GM23338 (cell line): ENCODE data around the gene NME3. TPM values are rescaled to one million over a fixed set of nuclear protein-coding genes. Genes with fewer than 3 reads are reported as not detected.

Experiments used
- ATAC-seq: fragments of 200-7000 bp; cut with Tn5 transposase; 3 replicates; pipeline ENCODE4 v1.9.1; 2020
- DNase-seq: peaks from one replicate; pipeline ENCODE4 v3.0.0-alpha.2; 2015; ENCODE audit warnings: low spot score
- H2AFZ ChIP-seq: fragments of 200-600 bp; sonication (generic); 2 replicates; pipeline ENCODE4 v1.8.0; 2016; ENCODE audit warnings: antibody characterized with exemption, mild to moderate bottlenecking, moderate library complexity
- H3F3A ChIP-seq: fragments of 200-600 bp; sonication (generic); replicated peaks from 2 replicates; pipeline ENCODE4 v1.8.0; 2017; ENCODE audit warnings: antibody characterized with exemption, mixed run types, low read depth
- H3K27ac ChIP-seq: fragments of 200-600 bp; sonication (generic); 2 replicates; pipeline ENCODE4 v1.6.1; 2016; ENCODE audit warnings: low read depth
- H3K27me3 ChIP-seq: fragments of 200-600 bp; sonication (generic); 2 replicates; pipeline ENCODE4 v1.8.0; 2016; ENCODE audit warnings: mild to moderate bottlenecking, mixed run types, moderate library complexity; ENCODE audit not compliant: insufficient read depth
- H3K36me3 ChIP-seq: fragments of 200-600 bp; sonication (generic); 2 replicates; pipeline ENCODE4 v1.8.0; 2016; ENCODE audit warnings: mild to moderate bottlenecking; ENCODE audit not compliant: insufficient read depth
- H3K4me1 ChIP-seq: fragments of 200-600 bp; sonication (generic); 2 replicates; pipeline ENCODE4 v1.8.0; 2016; ENCODE audit warnings: mild to moderate bottlenecking, moderate library complexity; ENCODE audit not compliant: insufficient read depth
- H3K4me2 ChIP-seq: fragments of 200-600 bp; sonication (generic); 2 replicates; pipeline ENCODE4 v1.7.1; 2017; ENCODE audit warnings: mixed run types
- H3K4me3 ChIP-seq: fragments of 200-600 bp; sonication (generic); 2 replicates; pipeline ENCODE4 v1.6.1; 2016; ENCODE audit warnings: mixed run types
- H3K79me2 ChIP-seq: fragments of 200-600 bp; sonication (generic); replicated peaks from 2 replicates; pipeline ENCODE4 v1.8.0; 2017; ENCODE audit warnings: mild to moderate bottlenecking; ENCODE audit not compliant: insufficient read depth
- H3K9me2 ChIP-seq: fragments of 200-600 bp; sonication (generic); 2 replicates; pipeline ENCODE4 v1.8.0; 2017; ENCODE audit not compliant: insufficient read depth
- H4K20me1 ChIP-seq: fragments of 200-600 bp; sonication (generic); replicated peaks from 2 replicates; pipeline ENCODE4 v1.8.0; 2017; ENCODE audit warnings: mild to moderate bottlenecking; ENCODE audit not compliant: insufficient read depth
- H3K27ac Mint-ChIP-seq: 2 replicates; pipeline ENCODE4 v1.8.0; 2020; ENCODE audit warnings: inconsistent platforms, mild to moderate bottlenecking, moderate library complexity, mixed read lengths
- H3K27me3 Mint-ChIP-seq: 3 replicates; pipeline ENCODE4 v1.8.0; 2022; ENCODE audit warnings: low read depth, mild to moderate bottlenecking, moderate library complexity, mixed read lengths, inconsistent platforms; ENCODE audit not compliant: insufficient read depth, poor library complexity
- H3K36me3 Mint-ChIP-seq: 3 replicates; pipeline ENCODE4 v1.8.0; 2021; ENCODE audit warnings: low read depth, mild to moderate bottlenecking, inconsistent platforms, moderate library complexity, mixed read lengths
- H3K4me1 Mint-ChIP-seq: 3 replicates; pipeline ENCODE4 v1.8.0; 2020; ENCODE audit warnings: mild to moderate bottlenecking, inconsistent platforms, mixed read lengths
- H3K4me3 Mint-ChIP-seq: 3 replicates; pipeline ENCODE4 v1.8.0; 2021; ENCODE audit warnings: moderate library complexity, mild to moderate bottlenecking, inconsistent platforms, mixed read lengths
- H3K9me3 Mint-ChIP-seq: 3 replicates; pipeline ENCODE4 v1.8.0; 2020; ENCODE audit warnings: moderate library complexity, mild to moderate bottlenecking, inconsistent platforms, mixed read lengths
- CREB1 ChIP-seq: fragments of 250-450 bp; sonication (Bioruptor Pico); IDR thresholded peaks from 2 replicates; pipeline ENCODE4 v1.5.0; 2020; ENCODE audit warnings: low read depth, mild to moderate bottlenecking, moderate library complexity
- ETS1 ChIP-seq: IDR thresholded peaks from 2 replicates; pipeline ENCODE4 v1.6.1; 2016; ENCODE audit warnings: antibody characterized with exemption
- EZH2 ChIP-seq: fragments of 200-600 bp; sonication (generic); IDR thresholded peaks from one replicate; pipeline ENCODE4 v1.8.0; 2017; ENCODE audit warnings: antibody characterized with exemption, mild to moderate bottlenecking, low read depth; ENCODE audit not compliant: unreplicated experiment
- EZH2phosphoT487 ChIP-seq: fragments of 200-600 bp; sonication (generic); IDR thresholded peaks from one replicate; pipeline ENCODE4 v1.8.1; 2018; ENCODE audit warnings: antibody characterized with exemption; ENCODE audit not compliant: unreplicated experiment
- POLR2AphosphoS5 ChIP-seq: IDR thresholded peaks from 2 replicates; pipeline ENCODE4 v1.6.1; 2016; ENCODE audit warnings: antibody characterized with exemption, low read depth
- REST ChIP-seq: IDR thresholded peaks from one replicate; pipeline ENCODE4 v1.6.1; 2018; ENCODE audit warnings: antibody characterized with exemption; ENCODE audit not compliant: unreplicated experiment
- ZNF114 ChIP-seq: fragments of 250-450 bp; sonication (Bioruptor Pico); IDR thresholded peaks from 2 replicates; pipeline ENCODE4 v1.5.0; 2020; ENCODE audit warnings: mild to moderate bottlenecking, moderate library complexity
- polyA plus RNA-seq: library from polyadenylated mRNA; unstranded; fragments of >200 nt; fragmentation: Nextera tagmentation; extraction: Ambion mirVana; gene quantifications from 2 replicates; pipeline ENCODE4 v1.2.1, GENCODE V29; 2016
- total RNA-seq: library from RNA; depleted of rRNA; stranded (reverse); fragments of >200 nt; shearing (Covaris generic); gene quantifications from 2 replicates; pipeline ENCODE4 v1.2.3, GENCODE V29; 2014
- TF ChIP-seq, protein P1 (sequence below), 2 experiments: fragments of 200-600 bp in 1 of 2; sonication (generic) in 1 of 2; conservative IDR thresholded peaks; 2 replicates each; pipeline versions ENCODE4 v1.5.1 to v1.6.1; 2016 to 2017; ENCODE audit warnings: antibody characterized with exemption in 2 of 2, low read depth in 2 of 2, mild to moderate bottlenecking in 2 of 2, moderate library complexity in 1 of 2

NME3 gene
- total and polyA plus RNA-seq, 2 experiments from 2014 or later, result 95.3 to 130 TPM

GRCh38 chr16:1746693-1747195 lies 24.6 kb downstream of the NME3 start:
- TF ChIP-seq, protein P1, sequence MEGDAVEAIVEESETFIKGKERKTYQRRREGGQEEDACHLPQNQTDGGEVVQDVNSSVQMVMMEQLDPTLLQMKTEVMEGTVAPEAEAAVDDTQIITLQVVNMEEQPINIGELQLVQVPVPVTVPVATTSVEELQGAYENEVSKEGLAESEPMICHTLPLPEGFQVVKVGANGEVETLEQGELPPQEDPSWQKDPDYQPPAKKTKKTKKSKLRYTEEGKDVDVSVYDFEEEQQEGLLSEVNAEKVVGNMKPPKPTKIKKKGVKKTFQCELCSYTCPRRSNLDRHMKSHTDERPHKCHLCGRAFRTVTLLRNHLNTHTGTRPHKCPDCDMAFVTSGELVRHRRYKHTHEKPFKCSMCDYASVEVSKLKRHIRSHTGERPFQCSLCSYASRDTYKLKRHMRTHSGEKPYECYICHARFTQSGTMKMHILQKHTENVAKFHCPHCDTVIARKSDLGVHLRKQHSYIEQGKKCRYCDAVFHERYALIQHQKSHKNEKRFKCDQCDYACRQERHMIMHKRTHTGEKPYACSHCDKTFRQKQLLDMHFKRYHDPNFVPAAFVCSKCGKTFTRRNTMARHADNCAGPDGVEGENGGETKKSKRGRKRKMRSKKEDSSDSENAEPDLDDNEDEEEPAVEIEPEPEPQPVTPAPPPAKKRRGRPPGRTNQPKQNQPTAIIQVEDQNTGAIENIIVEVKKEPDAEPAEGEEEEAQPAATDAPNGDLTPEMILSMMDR (conservative IDR thresholded peaks at IDR 0.05; ENCODE audit: low read depth in 2 of 2), result no peak
- TF ChIP-seq ETS1 (no peak), ZNF114 (no peak), EZH2 (no peak), POLR2AphosphoS5 (no peak), EZH2phosphoT487 (no peak), REST (no peak), CREB1 (no peak)
- Histone ChIP-seq H3F3A (no peaks in the 10 kb centered on the region), H3K9me2 (no peaks in the 10 kb centered on the region), H3K4me1 (no peaks in the 10 kb centered on the region), H3K27me3 (no peaks in the 10 kb centered on the region), H3K4me3 (no peak overlapping the region), H3K4me2 (no peak overlapping the region), H3K27ac (no peak overlapping the region), H3K79me2 (no peaks in the 10 kb centered on the region), H2AFZ (no peak overlapping the region), H3K36me3 (no peaks in the 10 kb centered on the region; the same call in 1 of the 2 replicates), H4K20me1 (no peaks in the 10 kb centered on the region)
- H3K27ac Mint-ChIP-seq, result no peak overlapping the region
- no peak overlapping the region for H3K4me3 Mint-ChIP-seq
- no peaks in the 10 kb centered on the region; the same call in 2 of the 3 replicates for H3K9me3 Mint-ChIP-seq
- peaks cover 17% of the 10 kb centered on the region for H3K36me3 Mint-ChIP-seq
- peaks cover 10% of the 10 kb centered on the region for H3K27me3 Mint-ChIP-seq
- ATAC-seq, result no peak
- DNase-seq, result no peak
- no peaks in the 10 kb centered on the region for H3K4me1 Mint-ChIP-seq
